GM18867 (cell line): ENCODE measurements around the gene GOLGA7B.
"Not testable (repeated sequence)": the region's sequence is repeated elsewhere in the genome, so short reads cannot be mapped to it uniquely, and the experiment has no call there.

ENCODE experiments used
- ATAC-seq: cut with Tn5 transposase; IDR thresholded peaks from one replicate; pipeline ENCODE4 v1.9.1; 2021; ENCODE audit warnings: mild to moderate bottlenecking, moderate library complexity; ENCODE audit not compliant: unreplicated experiment

The GOLGA7B gene

GRCh38 chr10:97830064-97830463 lies 19.6 kb upstream of the GOLGA7B start:
- ATAC-seq = no peak

GRCh38 chr10:97831259-97831658 lies 18.4 kb upstream of the GOLGA7B start:
- no peak for ATAC-seq

GRCh38 chr10:97836446-97836845 lies 13.2 kb upstream of the GOLGA7B start:
- ATAC-seq = no peak

GRCh38 chr10:97838091-97838490 lies 11.6 kb upstream of the GOLGA7B start:
- no peak for ATAC-seq

- not testable (repeated sequence) for ATAC-seq
These were observed 8.5 kb upstream of the GOLGA7B start for GRCh38 chr10:97841166-97841565.

- not testable (repeated sequence) for ATAC-seq
These were observed 7.5 kb upstream of the GOLGA7B start for GRCh38 chr10:97842114-97842513.

- no peak for ATAC-seq
These were observed 6.9 kb upstream of the GOLGA7B start for GRCh38 chr10:97842656-97843280.

GRCh38 chr10:97843281-97843671 lies 6.4 kb upstream of the GOLGA7B start:
- no peak for ATAC-seq

GRCh38 chr10:97843972-97844371 lies 5.7 kb upstream of the GOLGA7B start:
- not testable (repeated sequence) for ATAC-seq

GRCh38 chr10:97844678-97845077 lies 5.0 kb upstream of the GOLGA7B start:
- ATAC-seq = no peak

GRCh38 chr10:97849103-97849686 lies 448 bp upstream of the GOLGA7B start:
- ATAC-seq = peak; percentile 20

- ATAC-seq = no peak
These were observed 803 bp downstream of the GOLGA7B start for GRCh38 chr10:97850446-97850845.

GRCh38 chr10:97851341-97852001 lies 1.8 kb downstream of the GOLGA7B start:
- no peak for ATAC-seq

GRCh38 chr10:97852277-97852676 lies 2.6 kb downstream of the GOLGA7B start:
- no peak for ATAC-seq

GRCh38 chr10:97852840-97853405 lies 3.3 kb downstream of the GOLGA7B start:
- ATAC-seq = no peak

GRCh38 chr10:97854743-97855142 lies 5.1 kb downstream of the GOLGA7B start:
- ATAC-seq = no peak

GRCh38 chr10:97858001-97858439 lies 8.4 kb downstream of the GOLGA7B start:
- no peak for ATAC-seq

GRCh38 chr10:97861097-97861750 lies 11.6 kb downstream of the GOLGA7B start:
- ATAC-seq = no peak

GRCh38 chr10:97861924-97862323 lies 12.3 kb downstream of the GOLGA7B start:
- ATAC-seq = no peak

- ATAC-seq = no peak
These were observed 14.2 kb downstream of the GOLGA7B start for GRCh38 chr10:97863808-97864207.

- ATAC-seq = no peak
These were observed 15.8 kb downstream of the GOLGA7B start for GRCh38 chr10:97865488-97865887.
